HepG2 (cell line): ENCODE results near the gene HERC5. TPM values are rescaled to one million over a fixed set of nuclear protein-coding genes. Genes with fewer than 3 reads are reported as not detected.
"Not testable (repeated sequence)": the region's sequence is repeated elsewhere in the genome, so short reads cannot be mapped to it uniquely, and the experiment has no call there.

ENCODE experiments used
- ATAC-seq: fragments of 200-7000 bp; cut with Tn5 transposase; 3 replicates; pipeline ENCODE4 v1.9.1; 2020; ENCODE audit warnings: mild to moderate bottlenecking, moderate library complexity
- BruUV-seq: library from RNA; stranded (reverse); fragments of 400-500 nt; replicated peaks from 2 replicates; lab custom pipeline; 2021; lab: Mats Ljungman, UMichigan
- CTCF ChIA-PET: fragments of 300-600 bp; formaldehyde crosslinking; extraction: SDS; loops from one replicate; lab custom pipeline; 2021; ENCODE audit warnings: low total read pairs, inconsistent platforms, low intra/inter-chr PET ratio; lab: Yijun Ruan, JAX
- POLR2A ChIA-PET: fragments of 350-600 bp; sonication (Branson Sonifier 250); formaldehyde crosslinking; loops from one replicate; lab custom pipeline; 2020; ENCODE audit warnings: antibody characterized with exemption, inconsistent platforms; lab: Yijun Ruan, JAX
- DNase-seq: peaks from one replicate; pipeline ENCODE4 v3.0.0-alpha.2; 2015; ENCODE audit warnings: low spot score
- FAIRE-seq: peaks from 3 replicates; lab custom pipeline; 2011; peaks lifted over from hg19 to GRCh38; lab: Jason Lieb, UNC
- H2AFZ ChIP-seq: one replicate; pipeline ENCODE4 v1.6.1; 2011; ENCODE audit warnings: low read length, inconsistent platforms
- H3K27ac ChIP-seq: fragments of 300-600 bp; 3 replicates; pipeline ENCODE4 v1.8.0; 2011; ENCODE audit warnings: mixed run types, mild to moderate bottlenecking, mixed read lengths, low read length, inconsistent platforms; ENCODE audit not compliant: insufficient read depth; ENCODE audit errors: extremely low read length
- H3K27me3 ChIP-seq, 2 experiments: fragments of 200-600 bp in 1 of 2; 2 replicates in 1 of 2; 3 replicates in 1 of 2; pipeline versions ENCODE4 v1.6.0 to v1.8.0; 2011; ENCODE audit warnings: low read length in 2 of 2, mild to moderate bottlenecking in 2 of 2, moderate library complexity in 2 of 2, inconsistent platforms in 1 of 2; ENCODE audit not compliant: insufficient read depth in 2 of 2, control insufficient read depth in 1 of 2
- H3K36me3 ChIP-seq, 2 experiments: fragments of 200-600 bp in 1 of 2; replicated peaks in 1 of 2; 2 replicates in 1 of 2; 3 replicates in 1 of 2; pipeline versions ENCODE4 v1.5.1 to v1.8.0; 2011; ENCODE audit warnings: low read length in 2 of 2, inconsistent platforms in 1 of 2; ENCODE audit not compliant: insufficient read depth in 2 of 2, control insufficient read depth in 1 of 2
- H3K4me1 ChIP-seq: 2 replicates; pipeline ENCODE4 v1.5.1; 2012; ENCODE audit warnings: low read length, inconsistent platforms; ENCODE audit not compliant: insufficient read depth
- H3K4me2 ChIP-seq: 2 replicates; pipeline ENCODE4 v1.6.0; 2011; ENCODE audit warnings: low read depth, low read length, inconsistent platforms
- H3K4me3 ChIP-seq, 3 experiments: fragments of 200-600 bp in 1 of 3; sonication (generic), shearing (Covaris generic) in 1 of 3; replicated peaks in 1 of 3; 2 replicates each; pipeline ENCODE4 v1.5.1; 2011 to 2016; ENCODE audit warnings: low read length in 3 of 3, inconsistent platforms in 2 of 3, low read depth in 2 of 3, mild to moderate bottlenecking in 2 of 3, control low read depth in 1 of 3, mixed read lengths in 1 of 3; ENCODE audit not compliant: insufficient read depth in 1 of 3
- H3K79me2 ChIP-seq: one replicate; pipeline ENCODE4 v1.6.1; 2011; ENCODE audit warnings: low read length, inconsistent platforms; ENCODE audit not compliant: insufficient read depth
- H3K9ac ChIP-seq: 2 replicates; pipeline ENCODE4 v1.6.0; 2011; ENCODE audit warnings: mild to moderate bottlenecking, low read depth, low read length, inconsistent platforms; ENCODE audit not compliant: insufficient read depth
- H3K9me3 ChIP-seq: 2 replicates; pipeline ENCODE4 v1.5.1; 2012; ENCODE audit warnings: mild to moderate bottlenecking, low read length
- H4K20me1 ChIP-seq: 2 replicates; pipeline ENCODE4 v1.6.0; 2011; ENCODE audit warnings: inconsistent platforms, mild to moderate bottlenecking, low read length, moderate library complexity; ENCODE audit not compliant: insufficient read depth
- EED ChIP-seq: sonication (generic); formaldehyde crosslinking; IDR thresholded peaks from 2 replicates; pipeline ENCODE4 v1.5.0; 2020; ENCODE audit warnings: mild to moderate bottlenecking, missing genetic modification reagents
- ETV5 ChIP-seq: IDR thresholded peaks from 2 replicates; pipeline ENCODE4 v1.6.1; 2018; ENCODE audit warnings: missing biosample characterization, missing genetic modification reagents, inconsistent platforms, borderline replicate concordance
- GATAD1 ChIP-seq: IDR thresholded peaks from 2 replicates; pipeline ENCODE4 v1.6.1; 2016; ENCODE audit warnings: missing genetic modification reagents, missing compliant biosample characterization
- ISL2 ChIP-seq: sonication (generic); formaldehyde crosslinking; IDR thresholded peaks from 2 replicates; pipeline ENCODE4 v1.5.0; 2020; ENCODE audit warnings: missing genetic modification reagents
- KAT7 ChIP-seq: IDR thresholded peaks from 2 replicates; pipeline ENCODE4 v1.6.1; 2018; ENCODE audit warnings: borderline replicate concordance, missing compliant biosample characterization
- KDM2A ChIP-seq: sonication (generic); formaldehyde crosslinking; IDR thresholded peaks from 2 replicates; pipeline ENCODE4 v1.4.0; 2020; ENCODE audit warnings: low read depth, missing genetic modification reagents, borderline replicate concordance
- MED1 ChIP-seq: sonication (generic); formaldehyde crosslinking; IDR thresholded peaks from 2 replicates; pipeline ENCODE4 v1.4.0; 2020; ENCODE audit warnings: missing genetic modification reagents
- SALL2 ChIP-seq: sonication (generic); formaldehyde crosslinking; IDR thresholded peaks from 2 replicates; pipeline ENCODE4 v1.8.1; 2023; ENCODE audit warnings: mild to moderate bottlenecking, missing genetic modification reagents, inconsistent platforms
- SMC3 ChIP-seq: IDR thresholded peaks from 2 replicates; pipeline ENCODE4 v1.6.1; 2011; ENCODE audit warnings: low read length, improper control_type of control experiment
- STAG1 ChIP-seq: sonication (generic); formaldehyde crosslinking; IDR thresholded peaks from 2 replicates; pipeline ENCODE4 v1.4.0; 2020; ENCODE audit warnings: missing genetic modification reagents
- ZNF574 ChIP-seq: sonication (generic); formaldehyde crosslinking; IDR thresholded peaks from 2 replicates; pipeline ENCODE4 v1.4.0; 2020; ENCODE audit warnings: missing genetic modification reagents
- WGBS: methylation state at CpG from one replicate; pipeline ENCODE4 v1.1.6; 2017; ENCODE audit warnings: low lambda C conversion rate; 5-methylcytosine and 5-hydroxymethylcytosine counted together
- in situ Hi-C: cut with HindIII; loops from 2 replicates; pipeline ENCODE4 v1.10.0; 2017; ENCODE audit warnings: low pct_unique_long_range_greater_than_20kb; ENCODE audit not compliant: extremely low pct_ligation_motif_present
- intact Hi-C: fragments of 100-400 bp; cut with micrococcal nuclease; formaldehyde crosslinking; loops from one replicate; pipeline ENCODE4 v1.10.0; 2022; ENCODE audit not compliant: unreplicated experiment
- polyA plus RNA-seq, 8 experiments: library from polyadenylated mRNA; depleted of rRNA in 3 of 8; stranded (reverse) in 7 of 8; unstranded in 1 of 8; fragments of >200 nt; fragmentation: Illumina TruSeq in 4 of 8; extraction: Trizol in 4 of 8; gene quantifications; 2 replicates each; pipeline versions ENCODE4 v1.2.1 to v1.2.3, GENCODE V29; 2011 to 2016; ENCODE audit warnings: low read depth in 4 of 8, missing spikeins in 1 of 8, mixed read lengths in 1 of 8; ENCODE audit not compliant: insufficient read depth in 1 of 8
- total RNA-seq, 5 experiments: library from RNA; depleted of rRNA; stranded (reverse); fragments of >200 nt; fragmentation: Illumina TruSeq; extraction: Trizol; gene quantifications; 2 replicates each; pipeline ENCODE4 v1.2.3, GENCODE V29; 2016; ENCODE audit warnings: low read depth in 1 of 5
- TF ChIP-seq, protein P1 (sequence below): IDR thresholded peaks from 2 replicates; pipeline ENCODE4 v1.6.1; 2018; ENCODE audit warnings: missing genetic modification reagents, mild to moderate bottlenecking, missing compliant biosample characterization
- TF ChIP-seq, protein P2 (sequence below): sonication (generic); formaldehyde crosslinking; IDR thresholded peaks from 2 replicates; pipeline ENCODE4 v1.4.0; 2020; ENCODE audit warnings: missing genetic modification reagents

HERC5 gene
- total and polyA plus RNA-seq, 2 of the 13 experiments (the other 11 are each of a cell fraction or from before 2014, with no cell fraction given), result 0.13 to 0.33 TPM

DNA sequence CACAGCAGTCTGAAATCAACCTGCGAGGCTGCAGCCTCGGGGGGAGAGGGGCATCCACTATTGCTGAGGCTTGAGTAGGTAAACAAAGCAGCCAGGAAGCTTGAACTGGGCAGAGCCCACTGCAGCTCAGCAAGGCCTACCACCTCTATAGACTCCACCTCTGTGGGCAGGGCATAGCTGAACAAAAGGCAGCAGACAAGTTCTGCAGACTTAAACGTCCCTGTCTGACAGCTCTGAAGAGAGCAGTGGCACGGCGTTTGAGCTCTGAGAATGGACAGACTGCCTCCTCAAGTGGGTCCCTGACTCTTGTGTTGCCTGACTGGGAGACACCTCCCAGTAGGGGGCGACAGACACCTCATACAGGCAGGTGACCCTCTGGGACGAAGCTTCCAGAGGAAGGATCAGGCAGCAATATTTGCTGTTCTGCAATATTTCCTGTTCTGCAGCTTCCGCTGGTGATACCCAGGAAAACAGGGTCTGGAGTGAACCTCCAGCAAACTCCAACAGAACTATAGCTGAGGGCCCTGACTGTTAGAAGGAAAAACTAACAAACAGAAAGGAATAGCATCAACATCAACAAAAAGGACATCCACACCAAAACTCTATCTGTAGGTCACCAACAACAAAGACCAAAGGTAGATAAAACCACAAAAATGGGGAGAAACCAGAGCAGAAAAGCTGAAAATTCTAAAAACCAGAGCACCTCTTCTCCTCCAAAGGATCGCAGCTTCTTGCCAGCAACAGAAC is 82.6 kb downstream of the HERC5 start:
- WGBS, result 9% methylated on average over 5 of the region's 9 CpGs
- TF ChIP-seq GATAD1 (CRISPR knock-in tag), result 0 out of 2 replicates have a peak, but pooled peaks have one; percentile 17
- TF ChIP-seq STAG1 (CRISPR knock-in tag), result peak; percentile 83
- TF ChIP-seq, protein P1, sequence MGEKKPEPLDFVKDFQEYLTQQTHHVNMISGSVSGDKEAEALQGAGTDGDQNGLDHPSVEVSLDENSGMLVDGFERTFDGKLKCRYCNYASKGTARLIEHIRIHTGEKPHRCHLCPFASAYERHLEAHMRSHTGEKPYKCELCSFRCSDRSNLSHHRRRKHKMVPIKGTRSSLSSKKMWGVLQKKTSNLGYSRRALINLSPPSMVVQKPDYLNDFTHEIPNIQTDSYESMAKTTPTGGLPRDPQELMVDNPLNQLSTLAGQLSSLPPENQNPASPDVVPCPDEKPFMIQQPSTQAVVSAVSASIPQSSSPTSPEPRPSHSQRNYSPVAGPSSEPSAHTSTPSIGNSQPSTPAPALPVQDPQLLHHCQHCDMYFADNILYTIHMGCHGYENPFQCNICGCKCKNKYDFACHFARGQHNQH, result peak; percentile 62; the same call in 1 of the 2 replicates
- peak; percentile 69 for TF ChIP-seq ZNF574 (CRISPR knock-in tag)
- TF ChIP-seq MED1 (CRISPR knock-in tag), result peak; percentile 42
- TF ChIP-seq KDM2A, result peak; percentile 34; the same call in 1 of the 2 replicates
- peak; percentile 58; the same call in 1 of the 2 replicates for TF ChIP-seq SALL2 (CRISPR knock-in tag)
- TF ChIP-seq, protein P2, sequence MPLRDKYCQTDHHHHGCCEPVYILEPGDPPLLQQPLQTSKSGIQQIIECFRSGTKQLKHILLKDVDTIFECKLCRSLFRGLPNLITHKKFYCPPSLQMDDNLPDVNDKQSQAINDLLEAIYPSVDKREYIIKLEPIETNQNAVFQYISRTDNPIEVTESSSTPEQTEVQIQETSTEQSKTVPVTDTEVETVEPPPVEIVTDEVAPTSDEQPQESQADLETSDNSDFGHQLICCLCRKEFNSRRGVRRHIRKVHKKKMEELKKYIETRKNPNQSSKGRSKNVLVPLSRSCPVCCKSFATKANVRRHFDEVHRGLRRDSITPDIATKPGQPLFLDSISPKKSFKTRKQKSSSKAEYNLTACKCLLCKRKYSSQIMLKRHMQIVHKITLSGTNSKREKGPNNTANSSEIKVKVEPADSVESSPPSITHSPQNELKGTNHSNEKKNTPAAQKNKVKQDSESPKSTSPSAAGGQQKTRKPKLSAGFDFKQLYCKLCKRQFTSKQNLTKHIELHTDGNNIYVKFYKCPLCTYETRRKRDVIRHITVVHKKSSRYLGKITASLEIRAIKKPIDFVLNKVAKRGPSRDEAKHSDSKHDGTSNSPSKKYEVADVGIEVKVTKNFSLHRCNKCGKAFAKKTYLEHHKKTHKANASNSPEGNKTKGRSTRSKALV (CRISPR knock-in tag), result 0 out of 2 replicates have a peak, but pooled peaks have one; percentile 36
- 0 out of 2 replicates have a peak, but pooled peaks have one; percentile 24 for TF ChIP-seq EED
- peak; percentile 33; the same call in 1 of the 2 replicates for TF ChIP-seq SMC3
- TF ChIP-seq ISL2 (CRISPR knock-in tag), result 0 out of 2 replicates have a peak, but pooled peaks have one; percentile 44
- TF ChIP-seq ETV5 (CRISPR knock-in tag), result peak; percentile 69; the same call in 1 of the 2 replicates
- 0 out of 2 replicates have a peak, but pooled peaks have one; percentile 39 for TF ChIP-seq KAT7 (CRISPR knock-in tag)

More for the DNA sequence above, 82.6 kb downstream of the HERC5 start:
- H3K79me2 ChIP-seq, H3K9me3 ChIP-seq, H3K9ac ChIP-seq, H3K36me3 ChIP-seq, BruUV-seq, H3K27ac ChIP-seq, H4K20me1 ChIP-seq, H2AFZ ChIP-seq, H3K27me3 ChIP-seq: not testable (repeated sequence)
- H3K4me2 ChIP-seq, result peak overlapping the region; percentile 70
- FAIRE-seq (peak; percentile 61), DNase-seq (peak; percentile 42), ATAC-seq (peak; percentile 80)
- POLR2A ChIA-PET, result interaction anchor here (0.9 kb wide), 1 partner anchor 16 kb away, joined by 5 read pairs; the partner anchor contains the start of gene PYURF
- peak overlapping the region in 1 of 3 experiments; percentile 46; a peak in 3 of 6 replicates for H3K4me3 ChIP-seq
- peaks cover 13% of the 10 kb centered on the region; the same call in 1 of the 2 replicates for H3K4me1 ChIP-seq
- CTCF ChIA-PET, result interaction anchor here (2.1 kb wide), 1 partner anchor 120 kb away, joined by 14 read pairs; no protein-coding TSS in a partner anchor
- in situ Hi-C loops, result loop anchor here (10.0 to 25.0 kb wide), 2 partner anchors 273 to 485 kb away; no protein-coding TSS in a partner anchor
- intact Hi-C loops, result loop anchor here (1.0 to 5.0 kb wide), 3 partner anchors 120 to 485 kb away; no protein-coding TSS in a partner anchor
